22Rv1 (cell line): ENCODE results near the gene CLIP1.
"Not testable (repeated sequence)": the region's sequence is repeated elsewhere in the genome, so short reads cannot be mapped to it uniquely, and the experiment has no call there.

ENCODE experiments used
- H3K27ac ChIP-seq: fragments of 450-650 bp; 2 replicates; pipeline ENCODE4 v1.5.1; 2017
- ZFX ChIP-seq: fragments of 450-650 bp; IDR thresholded peaks from 2 replicates; pipeline ENCODE4 v1.6.1; 2017; ENCODE audit warnings: antibody characterized with exemption, borderline replicate concordance
- TF ChIP-seq, protein P1 (sequence below): fragments of 450-650 bp; IDR thresholded peaks from 2 replicates; pipeline ENCODE4 v1.5.1; 2017; ENCODE audit warnings: mild to moderate bottlenecking

Gene CLIP1

DNA sequence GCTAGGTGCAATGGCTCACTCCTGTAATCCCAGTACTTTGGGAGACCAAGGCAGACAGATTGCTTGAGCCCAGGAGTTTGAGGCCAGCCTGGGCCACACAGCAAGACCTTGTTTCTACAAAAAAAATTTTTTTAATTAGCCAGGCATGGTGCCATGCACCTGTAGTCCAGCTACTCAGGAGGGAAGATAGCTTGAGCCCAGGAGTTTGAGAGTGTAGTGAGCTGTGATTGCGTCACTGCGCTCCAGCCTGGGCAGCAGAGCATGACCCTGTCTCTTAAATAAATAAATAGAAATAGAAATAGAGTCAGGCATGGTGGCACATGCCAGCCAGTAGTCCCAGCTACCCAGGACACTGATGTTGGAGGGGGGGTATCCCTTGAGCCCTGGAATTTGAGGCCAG lies 36.7 kb upstream of the CLIP1 start:
- H3K27ac ChIP-seq = no peak overlapping the region
- TF ChIP-seq, protein P1, sequence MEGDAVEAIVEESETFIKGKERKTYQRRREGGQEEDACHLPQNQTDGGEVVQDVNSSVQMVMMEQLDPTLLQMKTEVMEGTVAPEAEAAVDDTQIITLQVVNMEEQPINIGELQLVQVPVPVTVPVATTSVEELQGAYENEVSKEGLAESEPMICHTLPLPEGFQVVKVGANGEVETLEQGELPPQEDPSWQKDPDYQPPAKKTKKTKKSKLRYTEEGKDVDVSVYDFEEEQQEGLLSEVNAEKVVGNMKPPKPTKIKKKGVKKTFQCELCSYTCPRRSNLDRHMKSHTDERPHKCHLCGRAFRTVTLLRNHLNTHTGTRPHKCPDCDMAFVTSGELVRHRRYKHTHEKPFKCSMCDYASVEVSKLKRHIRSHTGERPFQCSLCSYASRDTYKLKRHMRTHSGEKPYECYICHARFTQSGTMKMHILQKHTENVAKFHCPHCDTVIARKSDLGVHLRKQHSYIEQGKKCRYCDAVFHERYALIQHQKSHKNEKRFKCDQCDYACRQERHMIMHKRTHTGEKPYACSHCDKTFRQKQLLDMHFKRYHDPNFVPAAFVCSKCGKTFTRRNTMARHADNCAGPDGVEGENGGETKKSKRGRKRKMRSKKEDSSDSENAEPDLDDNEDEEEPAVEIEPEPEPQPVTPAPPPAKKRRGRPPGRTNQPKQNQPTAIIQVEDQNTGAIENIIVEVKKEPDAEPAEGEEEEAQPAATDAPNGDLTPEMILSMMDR = no peak
- TF ChIP-seq ZFX = no peak

DNA sequence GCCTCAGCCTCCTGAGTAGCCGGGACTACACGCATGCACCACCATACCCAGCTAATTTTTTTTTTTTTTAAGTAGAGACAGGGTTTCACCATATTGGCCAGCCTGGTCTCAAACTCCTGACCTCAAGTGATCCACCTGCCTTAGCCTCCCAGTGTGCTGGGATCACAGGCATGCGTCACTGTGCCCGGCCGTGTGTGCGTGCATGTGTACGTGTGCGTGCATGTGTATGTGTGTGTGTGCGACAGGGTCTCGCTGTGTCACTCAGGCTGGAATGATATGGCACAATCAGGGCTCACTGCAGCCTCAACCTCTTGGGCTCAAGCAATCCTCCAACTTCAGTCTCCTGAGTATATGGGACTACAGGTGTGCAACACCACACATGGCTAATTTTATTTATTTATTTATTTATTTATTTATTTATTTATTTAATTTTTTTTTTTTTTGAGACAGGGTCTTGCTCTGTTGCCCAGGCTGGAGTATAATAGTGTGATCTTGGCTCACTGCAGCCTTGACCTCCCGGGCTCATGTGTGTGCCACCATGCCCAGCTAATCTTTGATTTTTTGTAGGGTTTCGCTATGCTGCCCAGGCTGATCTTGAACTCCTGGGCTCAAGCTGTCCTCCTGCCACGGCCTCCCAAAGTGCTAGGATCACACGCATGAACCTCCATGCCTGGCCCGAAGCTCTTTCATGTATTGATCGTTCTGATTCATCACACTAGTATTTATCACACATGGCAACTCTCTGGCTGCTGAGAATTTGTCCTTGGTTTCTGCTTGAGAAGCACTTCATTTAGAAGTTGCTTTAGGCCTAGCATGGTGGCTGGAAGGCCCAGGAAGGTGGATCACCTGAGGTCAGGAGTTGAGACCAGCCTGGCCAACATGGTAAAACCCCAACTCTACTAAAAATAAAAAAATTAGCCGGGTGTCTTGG lies 35.9 kb upstream of the CLIP1 start:
- no peak overlapping the region for H3K27ac ChIP-seq
- TF ChIP-seq ZFX = no peak
- TF ChIP-seq, protein P1 = no peak

DNA sequence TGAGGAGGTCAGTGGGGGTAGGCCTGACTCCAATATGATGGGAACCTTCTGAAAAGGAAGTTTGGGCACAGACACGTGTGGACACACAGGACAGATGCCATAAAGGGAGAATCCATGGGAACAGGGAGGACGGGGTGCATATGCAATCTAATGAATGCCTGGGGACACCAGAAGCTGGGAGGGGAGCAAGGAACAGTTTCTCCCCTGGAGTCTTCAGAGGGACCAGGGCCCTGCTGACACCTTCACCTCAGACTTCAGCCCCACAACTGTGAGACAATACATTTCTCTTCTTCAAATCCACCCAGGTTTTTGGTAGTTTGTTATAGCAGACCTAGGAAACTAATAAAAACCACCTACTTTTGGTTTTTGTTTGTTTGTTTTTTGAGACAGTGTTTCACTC lies 35.2 kb upstream of the CLIP1 start:
- no peak for TF ChIP-seq ZFX
- TF ChIP-seq, protein P1 = no peak
- no peak overlapping the region for H3K27ac ChIP-seq

DNA sequence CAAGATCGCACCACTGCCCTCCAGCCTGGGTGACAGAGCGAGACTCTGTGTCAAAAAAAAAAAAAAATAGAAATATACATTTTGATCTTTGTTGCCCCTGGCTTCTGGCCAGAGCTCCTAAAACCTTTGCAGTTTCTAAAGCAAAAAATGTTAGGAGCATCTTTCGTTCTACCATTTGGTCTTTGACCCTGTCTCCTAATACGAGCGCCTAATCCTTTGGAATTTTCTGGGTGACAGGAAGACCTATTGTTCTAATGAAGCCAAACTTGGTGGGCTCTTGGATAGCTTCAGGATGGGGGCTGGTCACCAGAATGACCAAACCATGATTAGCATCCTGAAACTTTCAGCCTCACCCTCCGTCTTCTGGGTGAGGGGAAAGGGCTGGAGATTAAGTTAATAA lies 32.3 kb upstream of the CLIP1 start:
- TF ChIP-seq ZFX = no peak
- TF ChIP-seq, protein P1 = no peak
- H3K27ac ChIP-seq = no peak overlapping the region

DNA sequence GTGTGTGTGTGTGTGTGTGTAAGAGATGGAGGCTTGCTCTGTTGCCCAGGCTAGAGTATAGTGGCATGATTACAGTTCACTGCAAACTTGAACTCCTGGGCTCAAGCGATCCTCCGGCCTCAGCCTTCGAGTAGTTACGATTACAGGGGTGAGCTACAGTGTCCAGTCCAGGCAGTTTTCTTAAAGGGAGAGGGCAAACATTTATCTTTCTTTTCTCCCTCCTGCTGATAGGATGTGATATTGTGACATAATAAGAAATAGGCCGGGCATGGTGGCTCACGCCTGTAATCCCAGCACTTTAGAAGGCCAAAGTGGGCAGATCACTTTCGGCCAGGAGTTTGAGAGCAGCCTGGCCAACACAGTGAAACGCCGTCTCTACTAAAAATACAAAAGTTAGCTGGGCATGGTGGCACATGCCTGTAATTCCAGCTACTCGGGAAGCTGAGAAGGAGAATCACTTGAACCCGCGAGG lies 31.8 kb upstream of the CLIP1 start:
- no peak overlapping the region for H3K27ac ChIP-seq
- no peak for TF ChIP-seq ZFX
- TF ChIP-seq, protein P1 = no peak

DNA sequence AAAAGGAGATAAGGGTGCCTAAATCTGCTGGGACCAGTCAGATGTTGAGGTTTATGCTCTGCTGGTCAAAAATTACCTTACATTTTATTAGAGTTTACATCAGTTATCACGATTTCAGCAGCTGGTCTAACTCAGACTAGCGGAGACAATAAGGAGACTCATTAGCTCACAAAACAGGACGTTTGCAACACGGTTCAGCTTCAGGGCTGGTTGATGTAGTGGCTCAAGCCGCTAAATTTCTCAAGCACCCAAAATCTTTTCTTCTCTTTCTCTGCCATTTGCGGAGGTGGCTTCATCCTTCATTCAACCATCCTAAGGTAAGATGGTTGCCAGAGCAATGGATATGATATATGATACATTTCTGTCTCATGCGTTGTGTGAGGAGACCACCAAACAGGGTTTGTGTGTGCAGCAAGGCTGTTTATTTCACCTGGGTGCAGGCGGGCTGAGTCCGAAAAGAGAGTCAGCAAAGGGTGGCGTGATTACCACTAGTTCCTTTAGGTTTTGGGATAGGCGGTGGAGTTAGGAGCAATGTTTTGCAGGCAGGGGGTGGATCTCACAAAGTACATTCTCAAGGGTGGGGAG lies 30.3 kb upstream of the CLIP1 start:
- TF ChIP-seq, protein P1 = no peak
- no peak for TF ChIP-seq ZFX
- H3K27ac ChIP-seq = no peak overlapping the region

DNA sequence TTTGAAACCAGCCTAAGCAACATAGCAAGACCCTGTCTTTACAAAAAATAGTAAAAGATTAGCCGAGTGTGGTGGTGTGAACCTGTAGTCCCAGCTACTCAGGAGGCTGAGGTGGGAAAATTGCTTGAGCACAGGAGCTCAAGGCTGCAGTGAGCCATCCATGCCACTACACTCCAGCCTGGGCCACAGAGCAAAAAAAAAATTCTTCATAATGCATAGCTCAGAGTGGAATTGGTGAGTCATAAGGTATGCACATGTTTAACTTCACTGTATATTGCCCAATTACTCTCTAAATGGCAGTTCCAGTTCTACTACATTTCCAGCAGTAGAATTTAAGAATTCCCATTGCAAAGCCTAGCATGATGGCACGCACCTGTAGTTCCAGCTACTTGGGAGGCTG lies 26.8 kb upstream of the CLIP1 start:
- no peak overlapping the region for H3K27ac ChIP-seq
- no peak for TF ChIP-seq ZFX
- TF ChIP-seq, protein P1 = no peak

DNA sequence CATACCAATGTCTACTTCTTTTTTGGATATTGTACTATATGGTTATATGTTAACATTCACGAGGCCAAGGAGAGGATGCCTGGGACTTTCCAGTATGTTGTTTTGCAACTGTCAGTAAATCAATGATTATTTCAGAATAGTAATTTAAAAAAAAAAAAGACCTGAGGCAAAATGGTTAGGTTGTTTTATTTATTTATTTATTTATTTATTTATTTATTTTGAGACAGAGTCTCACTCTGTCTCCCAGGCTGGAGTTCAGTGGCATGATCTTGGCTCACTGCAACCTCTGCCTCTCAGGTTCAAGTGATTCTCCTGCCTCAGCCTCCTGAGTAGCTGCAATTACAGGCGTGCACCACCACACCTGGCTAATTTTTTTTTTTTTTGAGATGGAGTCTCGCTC lies 25.4 kb upstream of the CLIP1 start:
- not testable (repeated sequence) for H3K27ac ChIP-seq

DNA sequence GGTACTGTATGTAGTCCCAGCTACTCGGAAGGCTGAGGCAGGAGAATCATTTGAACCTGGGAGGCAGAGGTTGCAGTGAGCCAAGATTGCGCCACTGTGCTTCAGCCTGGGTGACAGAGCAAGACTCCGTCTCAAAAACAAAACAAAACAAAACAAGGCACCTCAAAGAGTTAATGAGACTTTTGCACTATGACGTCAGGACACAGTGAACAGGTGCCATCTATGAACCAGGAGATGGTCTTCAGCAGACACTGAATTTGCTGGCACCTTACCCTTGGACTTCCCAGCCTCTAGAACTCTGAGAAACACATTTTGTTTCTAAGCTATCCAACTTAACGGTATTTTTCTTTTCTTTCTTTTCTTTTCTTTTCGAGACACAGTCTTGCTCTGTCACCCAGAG lies 23.9 kb upstream of the CLIP1 start:
- H3K27ac ChIP-seq = not testable (repeated sequence)

DNA sequence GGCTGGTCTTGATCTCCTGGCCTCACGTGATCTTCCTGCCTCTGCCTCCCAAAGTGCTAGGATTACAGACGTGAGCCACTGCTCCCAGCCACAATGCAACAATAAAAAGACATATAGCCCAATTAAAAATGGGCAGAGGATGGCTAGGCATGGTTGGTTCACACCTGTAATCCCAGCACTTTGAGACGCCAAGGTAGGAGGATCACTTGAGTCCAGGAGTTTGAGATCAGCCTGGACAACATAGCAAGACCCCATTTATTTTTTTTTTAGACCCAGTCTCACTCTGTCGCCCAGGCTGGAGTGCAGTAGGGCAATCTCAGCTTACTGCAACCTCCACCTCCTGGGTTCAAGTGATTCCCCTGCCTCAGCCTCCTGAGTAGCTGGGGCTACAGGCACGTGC lies 21.6 kb upstream of the CLIP1 start:
- not testable (repeated sequence) for H3K27ac ChIP-seq

DNA sequence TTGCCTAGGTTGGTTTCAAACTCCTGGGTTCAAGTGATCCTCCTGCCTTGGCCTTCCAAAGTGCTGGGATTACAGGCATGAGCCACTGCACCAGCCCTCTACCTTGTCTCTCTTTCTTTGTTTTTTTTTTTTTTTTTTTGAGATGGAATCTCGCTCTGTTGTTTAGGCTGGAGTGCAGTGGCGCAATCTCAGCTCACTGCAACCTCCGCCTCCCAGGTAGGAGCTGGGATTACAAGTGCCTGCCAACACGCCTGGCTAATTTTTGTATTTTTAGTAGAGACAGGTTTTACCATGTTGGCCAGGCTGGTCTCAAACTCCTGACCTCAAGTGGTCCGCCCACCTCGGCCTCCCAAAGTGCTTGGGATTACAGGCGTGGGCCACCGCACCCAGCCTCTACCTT lies 16.4 kb upstream of the CLIP1 start:
- H3K27ac ChIP-seq = not testable (repeated sequence)
